Fibroblast of mammary gland (primary cell): ENCODE results near the gene PLPP7.

Experiments used
- DNase-seq: peaks from one replicate; pipeline ENCODE4 v3.0.0-alpha.2; 2010; ENCODE audit warnings: low read depth
- H3K4me3 ChIP-seq: 2 replicates; pipeline ENCODE4 v1.5.1; 2011; ENCODE audit warnings: low read depth, mild to moderate bottlenecking, low read length, moderate library complexity; ENCODE audit not compliant: control insufficient read depth
- TF ChIP-seq, protein P1 (sequence below): conservative IDR thresholded peaks from 2 replicates; pipeline ENCODE4 v1.5.1; 2011; ENCODE audit warnings: low read depth, low read length, inconsistent platforms; ENCODE audit not compliant: control insufficient read depth, insufficient read depth

Gene PLPP7

DNA sequence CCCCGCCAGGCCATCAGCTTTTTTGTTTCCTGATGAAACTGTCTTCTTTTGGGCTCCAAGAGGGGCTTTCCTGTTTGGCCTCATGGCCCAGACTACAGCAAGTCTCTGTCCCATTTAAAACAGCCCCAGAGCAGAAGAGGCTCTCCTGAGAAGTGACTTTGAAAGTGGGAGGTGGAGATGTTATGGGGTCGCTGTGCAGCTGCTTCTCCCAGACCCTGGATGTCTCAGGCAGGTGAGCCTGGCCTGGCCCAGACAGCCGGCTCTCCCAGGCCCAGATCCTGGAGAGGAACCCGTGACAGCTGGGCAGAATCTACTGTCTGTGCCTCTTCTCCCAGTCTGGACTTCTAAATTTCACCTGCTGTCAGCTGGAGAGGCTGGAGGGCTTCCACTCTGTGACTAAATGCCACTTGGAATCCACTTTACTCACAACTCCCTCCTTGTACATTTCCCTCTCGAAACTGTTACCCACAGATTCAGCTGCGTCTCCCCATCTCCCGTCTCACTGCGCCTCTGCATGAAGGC, 33.8 kb upstream of the PLPP7 start:
- H3K4me3 ChIP-seq, result no peak overlapping the region
- TF ChIP-seq, protein P1, sequence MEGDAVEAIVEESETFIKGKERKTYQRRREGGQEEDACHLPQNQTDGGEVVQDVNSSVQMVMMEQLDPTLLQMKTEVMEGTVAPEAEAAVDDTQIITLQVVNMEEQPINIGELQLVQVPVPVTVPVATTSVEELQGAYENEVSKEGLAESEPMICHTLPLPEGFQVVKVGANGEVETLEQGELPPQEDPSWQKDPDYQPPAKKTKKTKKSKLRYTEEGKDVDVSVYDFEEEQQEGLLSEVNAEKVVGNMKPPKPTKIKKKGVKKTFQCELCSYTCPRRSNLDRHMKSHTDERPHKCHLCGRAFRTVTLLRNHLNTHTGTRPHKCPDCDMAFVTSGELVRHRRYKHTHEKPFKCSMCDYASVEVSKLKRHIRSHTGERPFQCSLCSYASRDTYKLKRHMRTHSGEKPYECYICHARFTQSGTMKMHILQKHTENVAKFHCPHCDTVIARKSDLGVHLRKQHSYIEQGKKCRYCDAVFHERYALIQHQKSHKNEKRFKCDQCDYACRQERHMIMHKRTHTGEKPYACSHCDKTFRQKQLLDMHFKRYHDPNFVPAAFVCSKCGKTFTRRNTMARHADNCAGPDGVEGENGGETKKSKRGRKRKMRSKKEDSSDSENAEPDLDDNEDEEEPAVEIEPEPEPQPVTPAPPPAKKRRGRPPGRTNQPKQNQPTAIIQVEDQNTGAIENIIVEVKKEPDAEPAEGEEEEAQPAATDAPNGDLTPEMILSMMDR, result no peak
- no peak for DNase-seq

DNA sequence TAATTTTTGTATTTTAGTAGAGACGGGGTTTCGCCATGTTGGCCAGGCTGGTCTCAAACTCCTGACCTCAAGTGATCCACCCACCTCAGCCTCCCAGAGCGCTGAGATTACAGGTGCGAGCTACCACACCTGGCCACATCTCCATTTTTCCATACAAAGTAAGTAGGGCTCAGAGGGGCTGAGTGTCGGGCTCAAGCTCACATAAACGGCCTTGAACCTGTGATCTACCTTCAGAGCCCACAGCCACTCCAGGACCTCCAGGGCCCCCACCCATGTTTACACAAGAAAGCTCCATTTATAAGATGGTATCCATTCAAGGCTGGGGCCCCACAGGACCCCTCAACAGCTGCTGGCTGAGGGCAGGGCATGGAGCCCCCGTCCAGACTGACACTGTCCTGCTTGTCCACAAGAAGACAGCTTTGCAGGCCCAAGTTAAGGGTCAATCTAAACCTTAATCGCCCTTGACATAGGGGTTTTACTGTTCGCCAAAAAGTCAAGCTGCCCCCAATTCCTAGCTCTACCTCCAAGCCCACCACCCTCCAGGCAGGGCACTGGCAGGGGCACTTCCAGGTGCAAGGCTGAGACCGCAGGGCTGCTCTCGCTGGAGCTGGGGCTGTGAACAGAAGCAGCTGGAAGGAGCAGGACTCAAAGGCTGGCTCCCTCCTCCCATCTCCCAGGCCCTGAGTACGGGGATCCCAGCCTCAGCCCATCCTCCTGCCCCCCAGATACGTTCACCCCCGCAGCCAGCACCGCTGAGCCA, 32.1 kb upstream of the PLPP7 start:
- DNase-seq, result no peak
- TF ChIP-seq, protein P1, result no peak
- no peak overlapping the region for H3K4me3 ChIP-seq

DNA sequence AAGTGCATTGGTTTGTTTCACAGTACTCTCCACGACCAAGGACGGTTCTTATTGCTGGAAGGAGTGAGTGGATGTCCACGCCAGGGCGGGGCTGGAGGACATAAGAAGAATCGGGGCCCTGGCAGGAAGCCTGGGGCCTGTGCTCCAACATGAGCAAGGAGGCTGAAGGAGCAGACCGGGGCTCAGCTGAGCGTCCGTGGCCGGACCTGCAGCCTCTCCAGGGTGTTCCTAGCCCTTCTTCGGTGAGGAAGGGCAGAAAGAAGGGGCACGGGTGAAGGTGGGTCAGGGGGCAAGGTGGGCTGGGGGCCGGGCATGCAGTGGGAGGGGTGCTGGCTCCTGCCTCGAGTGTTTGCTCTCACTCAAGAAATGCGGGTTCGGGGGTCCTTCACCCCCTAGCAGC, 31.3 kb upstream of the PLPP7 start:
- no peak for DNase-seq
- TF ChIP-seq, protein P1, result no peak
- no peak overlapping the region for H3K4me3 ChIP-seq

DNA sequence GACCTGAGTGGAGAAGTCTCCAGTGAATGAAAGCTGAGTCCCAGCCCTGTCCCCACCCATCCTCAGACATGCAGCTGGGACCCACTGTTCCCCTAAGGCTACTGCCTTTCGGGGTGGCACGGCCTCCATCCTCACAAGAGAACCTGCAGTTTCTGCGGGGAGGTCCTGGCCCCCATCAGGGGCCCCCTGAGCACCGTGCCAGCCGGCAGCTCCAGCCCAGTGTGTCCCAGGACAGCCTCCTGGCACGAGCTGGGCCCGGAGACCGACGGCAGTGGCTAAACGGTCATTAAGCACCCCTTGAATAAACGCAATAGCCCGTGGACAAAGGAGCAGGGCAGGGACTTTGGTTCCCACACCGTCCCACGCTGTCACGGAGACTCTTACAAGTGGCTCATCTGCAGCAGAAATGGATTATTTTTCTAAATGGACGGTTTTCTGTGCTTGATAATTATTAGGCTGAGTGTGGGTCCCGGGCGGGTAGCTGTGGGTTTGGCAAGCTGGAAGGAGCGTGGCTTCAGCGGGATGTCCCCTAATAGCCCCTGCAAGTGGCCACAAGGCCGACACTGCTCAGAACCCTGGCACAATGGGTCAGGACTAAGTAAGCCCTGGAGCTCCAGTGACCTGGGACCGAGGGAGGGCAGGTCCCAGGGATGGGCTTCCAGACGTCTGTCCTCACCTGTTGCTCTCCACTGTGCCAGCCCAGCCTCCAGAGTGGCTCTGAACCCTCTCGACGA, 30.7 kb upstream of the PLPP7 start:
- H3K4me3 ChIP-seq, result no peak overlapping the region
- TF ChIP-seq, protein P1, result no peak
- no peak for DNase-seq

DNA sequence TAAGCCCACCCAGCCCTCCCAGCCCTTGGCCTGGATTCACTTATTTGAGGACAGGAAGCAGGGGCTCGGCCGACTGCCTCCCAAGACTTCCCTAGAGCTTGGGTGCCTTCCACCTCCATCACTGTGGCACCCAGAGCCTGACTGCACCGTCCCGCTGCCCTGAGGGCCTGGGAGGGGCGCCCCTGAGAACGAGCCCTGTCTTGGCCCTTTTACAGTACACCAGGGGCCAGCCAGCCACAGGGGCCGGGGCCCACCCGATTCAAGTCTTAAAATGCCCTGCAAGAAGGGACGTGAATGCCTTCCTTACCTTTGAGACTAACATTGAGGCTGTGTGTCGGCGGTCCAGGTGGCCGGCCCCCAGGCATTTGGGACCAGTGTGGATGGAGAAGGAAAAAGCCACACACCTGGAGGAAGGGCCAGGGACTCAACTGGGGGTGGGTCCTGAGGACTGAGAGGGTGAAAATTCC, 30.1 kb upstream of the PLPP7 start:
- no peak overlapping the region for H3K4me3 ChIP-seq
- TF ChIP-seq, protein P1, result no peak
- DNase-seq, result no peak

DNA sequence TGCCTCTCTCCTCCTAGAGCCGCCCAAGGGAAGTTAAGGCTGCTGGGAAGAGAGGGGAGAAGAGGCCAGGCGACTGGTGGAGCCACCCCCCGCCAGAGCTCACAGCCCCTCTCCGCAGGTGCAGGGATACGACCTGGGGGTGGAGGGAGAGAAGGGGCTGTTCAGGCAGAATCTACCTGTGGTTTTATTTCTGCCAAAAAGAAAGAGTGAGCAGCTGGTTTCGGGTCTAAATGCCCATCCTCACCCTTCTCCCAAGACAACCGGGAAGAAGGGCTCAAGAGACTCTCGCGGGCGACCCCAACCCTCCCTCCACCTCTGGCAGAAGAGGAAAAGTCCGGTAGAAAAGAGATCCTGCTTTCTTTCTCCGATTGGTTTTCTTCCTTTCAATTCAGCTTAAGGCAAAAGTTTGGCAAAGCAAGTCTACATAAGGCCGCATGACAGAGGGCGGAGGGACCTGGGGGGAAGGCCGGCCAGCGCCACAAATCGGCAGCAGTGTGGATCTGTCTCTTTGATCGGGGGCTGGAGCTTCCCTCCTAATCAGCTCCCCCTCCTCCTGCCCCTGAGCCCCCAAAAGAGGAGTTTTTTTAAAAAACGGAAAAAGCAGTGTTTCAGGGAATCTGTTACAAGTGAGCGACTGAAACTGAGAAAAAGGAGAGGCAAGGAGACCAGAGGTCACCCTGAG, 29.5 kb upstream of the PLPP7 start:
- TF ChIP-seq, protein P1, result no peak
- no peak for DNase-seq
- no peak overlapping the region for H3K4me3 ChIP-seq
